Measurements from ENCODE around the gene PAQR9.

The PAQR9 gene

GRCh38 chr3:142968319-142969025 lies 5.0 kb upstream of the PAQR9 start:
- DNase-seq (ENCODE audit: low spot score) = no peak
- in situ Hi-C loops (cut with MboI; ENCODE audit: low pct_unique_long_range_greater_than_20kb, low sequenced_read_pairs, unreplicated experiment) = no loop called here
- no peak for TF ChIP-seq CTCF (IDR thresholded peaks at IDR 0.05; ENCODE audit: extremely low read depth, insufficient read depth, missing control alignments)

- in situ Hi-C loops (cut with MboI; ENCODE audit: low pct_unique_long_range_greater_than_20kb, low sequenced_read_pairs, unreplicated experiment) = no loop called here
- no peak for TF ChIP-seq CTCF (IDR thresholded peaks at IDR 0.05; ENCODE audit: extremely low read depth, insufficient read depth, missing control alignments)
- no peak for DNase-seq (ENCODE audit: low spot score)
Measured at GRCh38 chr3:142966808-142967207, 3.3 kb upstream of the PAQR9 start.

- no peak for DNase-seq (ENCODE audit: low spot score)
- no peak for TF ChIP-seq CTCF (IDR thresholded peaks at IDR 0.05; ENCODE audit: extremely low read depth, insufficient read depth, missing control alignments)
- in situ Hi-C loops (cut with MboI; ENCODE audit: low pct_unique_long_range_greater_than_20kb, low sequenced_read_pairs, unreplicated experiment) = no loop called here
Measured at GRCh38 chr3:142965581-142965980, 2.1 kb upstream of the PAQR9 start.

- no peak for TF ChIP-seq CTCF (IDR thresholded peaks at IDR 0.05; ENCODE audit: extremely low read depth, insufficient read depth, missing control alignments)
- in situ Hi-C loops (cut with MboI; ENCODE audit: low pct_unique_long_range_greater_than_20kb, low sequenced_read_pairs, unreplicated experiment) = no loop called here
- DNase-seq (ENCODE audit: low spot score) = no peak
Measured at GRCh38 chr3:142963234-142963515, 299 bp downstream of the PAQR9 start.

- DNase-seq (ENCODE audit: low spot score) = no peak
- no peak for TF ChIP-seq CTCF (IDR thresholded peaks at IDR 0.05; ENCODE audit: extremely low read depth, insufficient read depth, missing control alignments)
- in situ Hi-C loops (cut with MboI; ENCODE audit: low pct_unique_long_range_greater_than_20kb, low sequenced_read_pairs, unreplicated experiment) = no loop called here
Measured at GRCh38 chr3:142962520-142963233, 797 bp downstream of the PAQR9 start.

- TF ChIP-seq CTCF (IDR thresholded peaks at IDR 0.05; ENCODE audit: extremely low read depth, insufficient read depth, missing control alignments) = no peak
- in situ Hi-C loops (cut with MboI; ENCODE audit: low pct_unique_long_range_greater_than_20kb, low sequenced_read_pairs, unreplicated experiment) = no loop called here
- no peak for DNase-seq (ENCODE audit: low spot score)
Measured at GRCh38 chr3:142962175-142962519, 1.3 kb downstream of the PAQR9 start.

Data from GM13977 (cell line).